ENCODE results near the gene TRIM51.
"Not testable (repeated sequence)": the region's sequence is repeated elsewhere in the genome, so short reads cannot be mapped to it uniquely, and the experiment has no call there.

- TF ChIP-seq BCL11A (IDR thresholded peaks at IDR 0.05; ENCODE audit: low read depth in 2 of 2, low read length in 2 of 2); CTCF (IDR thresholded peaks at IDR 0.05; ENCODE audit: control extremely low read depth in 1 of 3, insufficient read depth in 1 of 3, low read depth in 1 of 3, low read length in 3 of 3); PHF8 (conservative IDR thresholded peaks at IDR 0.05; ENCODE audit: low read depth, low read length); ATF3 (IDR thresholded peaks at IDR 0.05; ENCODE audit: insufficient read depth, low read depth, low read length); CEBPB (IDR thresholded peaks at IDR 0.05; ENCODE audit: low read depth, low read length): not testable (repeated sequence)
Observed at GRCh38 chr11:55873146-55873545, 10.0 kb upstream of the TRIM51 start.
